Left renal pelvis (tissue), 4 donors: ENCODE measurements around the gene CYTIP. TPM values are rescaled to one million over a fixed set of nuclear protein-coding genes. Genes with fewer than 3 reads are reported as not detected.

Source experiments
- DNase-seq, 4 donors: peaks; one replicate each; pipeline ENCODE4 v3.0.0-alpha.2; 2013; ENCODE audit warnings: low read depth in 4 of 4, low spot score in 3 of 4
- polyA plus RNA-seq, 4 donors: library from polyadenylated mRNA; unstranded; fragments of 120-200 nt; gene quantifications; one replicate each; pipeline ENCODE4 v1.2.1, GENCODE V29; 2013; ENCODE audit not compliant: insufficient read length in 4 of 4

Gene CYTIP
- polyA plus RNA-seq, 4 donors: 1.3 to 2.3 (median 2.1) TPM

GRCh38 chr2:157465554-157465953 is 21.7 kb upstream of the CYTIP start:
- DNase-seq: no peak

- no peak for DNase-seq
Observed at GRCh38 chr2:157463002-157463401, 19.1 kb upstream of the CYTIP start.

- no peak for DNase-seq
Observed at GRCh38 chr2:157460897-157461296, 17.0 kb upstream of the CYTIP start.

GRCh38 chr2:157460384-157460837 is 16.5 kb upstream of the CYTIP start:
- no peak for DNase-seq

GRCh38 chr2:157459486-157459885 is 15.6 kb upstream of the CYTIP start:
- DNase-seq: no peak

- no peak for DNase-seq
Observed at GRCh38 chr2:157447741-157448140, 3.9 kb upstream of the CYTIP start.

GRCh38 chr2:157447031-157447430 is 3.1 kb upstream of the CYTIP start:
- no peak for DNase-seq

- DNase-seq: no peak
Observed at GRCh38 chr2:157444641-157445040, 752 bp upstream of the CYTIP start.

- DNase-seq: no peak
Observed at GRCh38 chr2:157443090-157443489, 799 bp downstream of the CYTIP start.

GRCh38 chr2:157442636-157443035 is 1.3 kb downstream of the CYTIP start:
- no peak for DNase-seq

GRCh38 chr2:157442191-157442590 is 1.7 kb downstream of the CYTIP start:
- DNase-seq: no peak

- DNase-seq: no peak
Observed at GRCh38 chr2:157441072-157441454, 2.8 kb downstream of the CYTIP start.

- DNase-seq: no peak
Observed at GRCh38 chr2:157440404-157441071, 3.4 kb downstream of the CYTIP start.

- no peak for DNase-seq
Observed at GRCh38 chr2:157439824-157440186, 4.1 kb downstream of the CYTIP start.

GRCh38 chr2:157438863-157439823 is 4.7 kb downstream of the CYTIP start:
- no peak for DNase-seq

- no peak for DNase-seq
Observed at GRCh38 chr2:157433394-157433793, 10.5 kb downstream of the CYTIP start.

GRCh38 chr2:157432475-157433106 is 11.3 kb downstream of the CYTIP start:
- DNase-seq: no peak

- DNase-seq: no peak
Observed at GRCh38 chr2:157431176-157431575, 12.7 kb downstream of the CYTIP start.

GRCh38 chr2:157428500-157429175 is 15.3 kb downstream of the CYTIP start:
- no peak for DNase-seq

GRCh38 chr2:157427922-157428303 is 16.0 kb downstream of the CYTIP start:
- DNase-seq: no peak
